ENCODE results near the gene SERPINA4.

SERPINA4 gene

GRCh38 chr14:94574336-94574735, 13.1 kb downstream of the SERPINA4 start:
- TF ChIP-seq SIN3A (IDR thresholded peaks at IDR 0.05; ENCODE audit: borderline replicate concordance, insufficient read depth, low read length) (no peak), POLR2AphosphoS5 (IDR thresholded peaks at IDR 0.05; ENCODE audit: low read depth, low read length) (no peak), TAF1 (IDR thresholded peaks at IDR 0.05; ENCODE audit: borderline replicate concordance, insufficient read depth, low read length) (no peak)

- TF ChIP-seq POLR2AphosphoS5 (IDR thresholded peaks at IDR 0.05; ENCODE audit: low read depth, low read length) (no peak), TAF1 (IDR thresholded peaks at IDR 0.05; ENCODE audit: borderline replicate concordance, insufficient read depth, low read length) (no peak), REST (IDR thresholded peaks at IDR 0.05; ENCODE audit: insufficient read depth in 1 of 2, low read depth in 2 of 2, low read length in 2 of 2) (no peak), FOXP2 (optimal IDR thresholded peaks at IDR 0.05; ENCODE audit: borderline replicate concordance, extremely low read depth, extremely low read length, insufficient read depth) (no peak)
Measured at GRCh38 chr14:94575730-94576585, 14.7 kb downstream of the SERPINA4 start.

GRCh38 chr14:94578712-94579111, 17.5 kb downstream of the SERPINA4 start:
- TF ChIP-seq SIN3A (IDR thresholded peaks at IDR 0.05; ENCODE audit: borderline replicate concordance, insufficient read depth, low read length), result no peak
- no peak for TF ChIP-seq REST (IDR thresholded peaks at IDR 0.05; ENCODE audit: insufficient read depth in 1 of 2, low read depth in 2 of 2, low read length in 2 of 2)
- TF ChIP-seq POLR2AphosphoS5 (IDR thresholded peaks at IDR 0.05; ENCODE audit: low read depth, low read length), result no peak
- TF ChIP-seq FOXP2 (optimal IDR thresholded peaks at IDR 0.05; ENCODE audit: borderline replicate concordance, extremely low read depth, extremely low read length, insufficient read depth), result no peak
- no peak for TF ChIP-seq TAF1 (IDR thresholded peaks at IDR 0.05; ENCODE audit: borderline replicate concordance, insufficient read depth, low read length)

- TF ChIP-seq TAF1 (IDR thresholded peaks at IDR 0.05; ENCODE audit: borderline replicate concordance, insufficient read depth, low read length) (no peak), FOXP2 (optimal IDR thresholded peaks at IDR 0.05; ENCODE audit: borderline replicate concordance, extremely low read depth, extremely low read length, insufficient read depth) (no peak), REST (IDR thresholded peaks at IDR 0.05; ENCODE audit: insufficient read depth in 1 of 2, low read depth in 2 of 2, low read length in 2 of 2) (no peak), POLR2AphosphoS5 (IDR thresholded peaks at IDR 0.05; ENCODE audit: low read depth, low read length) (no peak), SIN3A (IDR thresholded peaks at IDR 0.05; ENCODE audit: borderline replicate concordance, insufficient read depth, low read length) (no peak)
Measured at GRCh38 chr14:94581127-94581999, 20.1 kb downstream of the SERPINA4 start, which contains the start of gene SERPINA5. TSS of gene SERPINA5 (plus strand) at chr14:94581426. CDS start at chr14:94587363, 5,937 bp downstream.

GRCh38 chr14:94582199-94582750, 21.0 kb downstream of the SERPINA4 start:
- no peak for TF ChIP-seq POLR2AphosphoS5 (IDR thresholded peaks at IDR 0.05; ENCODE audit: low read depth, low read length)
- TF ChIP-seq FOXP2 (optimal IDR thresholded peaks at IDR 0.05; ENCODE audit: borderline replicate concordance, extremely low read depth, extremely low read length, insufficient read depth), result no peak
- TF ChIP-seq REST (IDR thresholded peaks at IDR 0.05; ENCODE audit: insufficient read depth in 1 of 2, low read depth in 2 of 2, low read length in 2 of 2), result no peak
- TF ChIP-seq TAF1 (IDR thresholded peaks at IDR 0.05; ENCODE audit: borderline replicate concordance, insufficient read depth, low read length), result no peak
- no peak for TF ChIP-seq SIN3A (IDR thresholded peaks at IDR 0.05; ENCODE audit: borderline replicate concordance, insufficient read depth, low read length)

All from PFSK-1 (cell line).